Sigmoid colon (tissue), 4 donors: ENCODE measurements around the gene DCUN1D2.

Experiments used
- CTCF ChIP-seq, 4 experiments: fragments of 450-650 bp in 3 of 4; fragments of 200-600 bp in 1 of 4; IDR thresholded peaks; one replicate each; pipeline ENCODE4 v1.5.1; 2016 to 2019; ENCODE audit warnings: antibody characterized with exemption in 4 of 4, mild to moderate bottlenecking in 3 of 4, moderate library complexity in 2 of 4
- EP300 ChIP-seq, 4 donors: sonication (generic); formaldehyde crosslinking; IDR thresholded peaks; one replicate each; pipeline ENCODE4 v1.6.1; 2017; ENCODE audit warnings: antibody characterized with exemption in 4 of 4
- POLR2A ChIP-seq, 2 donors: fragments of 450-650 bp; IDR thresholded peaks; one replicate each; pipeline ENCODE4 v1.6.1; 2016; ENCODE audit warnings: antibody characterized with exemption in 2 of 2, mild to moderate bottlenecking in 2 of 2, moderate library complexity in 2 of 2

- TF ChIP-seq POLR2A (IDR thresholded peaks at IDR 0.05), result no peak
- no peak for TF ChIP-seq CTCF (IDR thresholded peaks at IDR 0.05)
- no peak for TF ChIP-seq EP300 (IDR thresholded peaks at IDR 0.05)
Observed at GRCh38 chr13:113483081-113483480, 7.4 kb downstream of the DCUN1D2 start.
